ENCODE data around the gene ITM2C.

The ITM2C gene

DNA sequence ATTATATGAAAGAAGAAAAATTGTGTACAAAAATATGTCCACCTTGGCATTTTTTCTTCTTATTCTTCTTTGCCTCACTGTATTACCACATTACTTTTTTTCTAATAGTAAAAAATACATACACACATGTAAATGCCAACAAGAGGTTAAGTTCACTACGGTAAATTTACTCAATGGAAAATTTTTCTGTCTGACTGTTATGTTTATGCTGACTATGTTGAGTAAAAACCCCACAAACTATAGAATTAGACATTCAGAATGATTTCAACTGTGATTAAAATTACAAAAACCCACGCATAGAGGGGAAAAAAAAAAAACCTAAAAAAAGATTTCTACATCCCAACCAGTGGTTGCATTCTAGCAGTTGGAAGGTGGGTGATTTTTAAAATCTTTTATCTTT, 54.9 kb downstream of the ITM2C start:
- no peak overlapping the region for H3K27ac ChIP-seq
- H3K4me3 ChIP-seq = no peak overlapping the region

DNA sequence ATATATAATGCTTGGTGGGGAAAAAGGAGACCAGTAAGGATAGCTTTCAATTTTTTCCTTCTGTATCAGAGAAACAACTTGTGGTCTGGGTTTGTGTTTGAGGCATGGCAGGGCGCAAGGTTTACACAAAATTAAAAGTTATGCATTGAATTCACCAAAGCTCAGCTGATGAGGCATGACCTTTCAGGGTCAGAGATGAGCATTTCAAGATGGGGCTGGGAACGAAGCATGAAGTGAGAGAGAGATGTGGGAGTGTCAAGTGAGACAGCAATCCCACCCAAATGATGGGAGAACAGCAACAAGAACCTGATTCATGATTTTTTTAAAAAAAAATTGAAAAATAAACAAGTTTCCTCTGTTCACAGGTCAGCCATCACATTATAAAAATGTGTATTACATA, 55.4 kb downstream of the ITM2C start:
- no peak overlapping the region for H3K4me3 ChIP-seq

GRCh38 chr2:230921806-230922595, 57.3 kb downstream of the ITM2C start:
- Histone ChIP-seq H3K4me3 (no peak overlapping the region), H3K27ac (peak overlapping the region in 1 of 21 experiments; percentile 32)

More for the DNA sequence above, 55.4 kb downstream of the ITM2C start:
- H3K27ac ChIP-seq = no peak overlapping the region

GRCh38 chr2:230922951-230923717, 58.4 kb downstream of the ITM2C start:
- Histone ChIP-seq H3K4me3 (no peak overlapping the region), H3K27ac (peak overlapping the region in 1 of 21 experiments; percentile 79)

GRCh38 chr2:230924092-230924469, 59.3 kb downstream of the ITM2C start:
- H3K4me3 ChIP-seq = peak overlapping the region in 3 of 7 experiments; percentile 15 to 28 (median 16)
- H3K27ac ChIP-seq = peak overlapping the region in 5 of 21 experiments; percentile 20 to 79 (median 54)

- peak within 1 kb of the TSS in 5 of 7 experiments; percentile 15 to 28 (median 16) for H3K4me3 ChIP-seq
- peak within 1 kb of the TSS in 12 of 21 experiments; percentile 13 to 79 (median 47) for H3K27ac ChIP-seq
Measured at GRCh38 chr2:230924470-230925341, 60.0 kb downstream of the ITM2C start, which contains the start of gene GPR55. GPR55 (minus strand) TSS chr2:230925242; CDS start chr2:230910962, 14,280 bp downstream.

DNA sequence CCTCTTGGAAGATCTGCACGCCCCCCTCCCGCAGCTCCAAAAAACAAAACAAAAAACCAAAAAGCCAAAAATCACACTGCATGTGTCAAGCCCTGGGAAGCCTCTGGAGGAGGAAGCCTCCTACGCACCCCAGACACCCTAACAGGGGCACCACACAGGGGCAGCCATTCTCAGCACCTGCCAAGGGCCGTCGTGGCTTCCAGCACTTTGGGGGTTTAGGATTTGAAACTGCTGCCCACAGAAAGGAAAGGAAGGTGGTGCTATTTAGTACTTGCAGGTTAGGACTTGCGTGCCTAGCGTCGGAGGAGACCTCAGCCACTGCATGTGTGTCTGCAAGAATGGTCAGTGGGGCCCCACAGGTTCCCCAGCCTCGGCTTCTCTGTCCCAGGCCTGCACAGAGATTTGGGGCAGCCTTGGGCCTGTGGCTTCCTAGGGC, 60.7 kb downstream of the ITM2C start:
- Histone ChIP-seq H3K27ac (peak overlapping the region in 9 of 21 experiments; percentile 8 to 79 (median 44)), H3K4me3 (peak overlapping the region in 1 of 7 experiments; percentile 15)

- H3K27ac ChIP-seq = peak overlapping the region in 8 of 21 experiments; percentile 8 to 79 (median 34)
- H3K4me3 ChIP-seq = no peak overlapping the region
Measured at GRCh38 chr2:230925879-230926765, 61.4 kb downstream of the ITM2C start.

- Histone ChIP-seq H3K4me3 (no peak overlapping the region), H3K27ac (no peak overlapping the region)
Measured at GRCh38 chr2:230927711-230928341, 63.1 kb downstream of the ITM2C start.
